Activated CD8-positive, alpha-beta memory T cell treated with anti-CD3 and anti-CD28 coated beads, Interleukin-2, amount 50 U/mL, for 24 hours (primary cell): Measurements from ENCODE around the gene OR1I1.
"Not testable (repeated sequence)": the region's sequence is repeated elsewhere in the genome, so short reads cannot be mapped to it uniquely, and the experiment has no call there.

ENCODE experiments used
- DNase-seq: peaks from one replicate; pipeline ENCODE4 v3.0.0-alpha.2; 2020; ENCODE audit errors: extremely low read depth

The OR1I1 gene

GRCh38 chr19:15081911-15082310 lies at the start of gene OR1I1:
OR1I1 (plus strand) TSS chr19:15082211; CDS start chr19:15087066, 4,855 bp downstream.
- DNase-seq: no peak

- DNase-seq: no peak
Measured at GRCh38 chr19:15035795-15036311, 46.2 kb upstream of the OR1I1 start.

- no peak for DNase-seq
Measured at GRCh38 chr19:15037586-15037985, 44.4 kb upstream of the OR1I1 start.

- no peak for DNase-seq
Measured at GRCh38 chr19:15038294-15038693, 43.7 kb upstream of the OR1I1 start.

GRCh38 chr19:15042003-15042402 lies 40.0 kb upstream of the OR1I1 start:
- no peak for DNase-seq

- DNase-seq: no peak
Measured at GRCh38 chr19:15042826-15043225, 39.2 kb upstream of the OR1I1 start.

GRCh38 chr19:15045506-15045905 lies 36.5 kb upstream of the OR1I1 start:
- no peak for DNase-seq

- no peak for DNase-seq
Measured at GRCh38 chr19:15047680-15048079, 34.3 kb upstream of the OR1I1 start.

- DNase-seq: no peak
Measured at GRCh38 chr19:15048128-15048527, 33.9 kb upstream of the OR1I1 start.

GRCh38 chr19:15048885-15049541 lies 33.0 kb upstream of the OR1I1 start, which contains the start of gene CASP14:
CASP14 (plus strand) TSS chr19:15049480; CDS start chr19:15052252, 2,772 bp downstream.
- DNase-seq: no peak

GRCh38 chr19:15050639-15051038 lies 31.4 kb upstream of the OR1I1 start:
- DNase-seq: no peak

- no peak for DNase-seq
Measured at GRCh38 chr19:15062036-15062435, 20.0 kb upstream of the OR1I1 start.

GRCh38 chr19:15070386-15070785 lies 11.6 kb upstream of the OR1I1 start:
- not testable (repeated sequence) for DNase-seq

GRCh38 chr19:15072930-15073647 lies 8.9 kb upstream of the OR1I1 start:
- DNase-seq: no peak

GRCh38 chr19:15074371-15074770 lies 7.6 kb upstream of the OR1I1 start:
- DNase-seq: no peak

- no peak for DNase-seq
Measured at GRCh38 chr19:15075806-15076205, 6.2 kb upstream of the OR1I1 start.

- DNase-seq: not testable (repeated sequence)
Measured at GRCh38 chr19:15080002-15080401, 2.0 kb upstream of the OR1I1 start.

GRCh38 chr19:15087182-15087581 lies 5.2 kb downstream of the OR1I1 start:
- no peak for DNase-seq

GRCh38 chr19:15091918-15092753 lies 10.1 kb downstream of the OR1I1 start:
- no peak for DNase-seq

- no peak for DNase-seq
Measured at GRCh38 chr19:15093001-15093400, 11.0 kb downstream of the OR1I1 start.

- DNase-seq: no peak
Measured at GRCh38 chr19:15096223-15096622, 14.2 kb downstream of the OR1I1 start.

GRCh38 chr19:15097980-15098379 lies 16.0 kb downstream of the OR1I1 start:
- not testable (repeated sequence) for DNase-seq
